Neural cell (in vitro differentiated cells): Measurements from ENCODE around the gene RAB7B. TPM values are rescaled to one million over a fixed set of nuclear protein-coding genes. Genes with fewer than 3 reads are reported as not detected.

Source experiments
- H2AFZ ChIP-seq: fragments of 200-600, 300-800 bp; sonication (generic), shearing (Covaris generic); 2 replicates; pipeline ENCODE4 v1.6.0; 2014; ENCODE audit warnings: low read depth, mild to moderate bottlenecking, antibody characterized with exemption, low read length, moderate library complexity
- H3F3A ChIP-seq: fragments of 200-600 bp; shearing (Covaris generic); 2 replicates; pipeline ENCODE4 v1.6.1; 2016; ENCODE audit warnings: mild to moderate bottlenecking, moderate library complexity, mixed read lengths, antibody characterized with exemption, low read length; ENCODE audit not compliant: insufficient read depth, poor library complexity, severe bottlenecking
- H3K27ac ChIP-seq: fragments of 200-600, 300-800 bp; sonication (generic), shearing (Covaris generic); 2 replicates; pipeline ENCODE4 v1.5.1; 2014; ENCODE audit warnings: mild to moderate bottlenecking, low read length, moderate library complexity
- H3K27me3 ChIP-seq: fragments of 300-800, 200-600 bp; sonication (generic), shearing (Covaris generic); 2 replicates; pipeline ENCODE4 v1.6.0; 2014; ENCODE audit warnings: mild to moderate bottlenecking, low read depth, low read length, moderate library complexity; ENCODE audit not compliant: insufficient read depth
- H3K36me3 ChIP-seq: fragments of 300-800, 200-600 bp; sonication (generic), shearing (Covaris generic); 2 replicates; pipeline ENCODE4 v1.5.1; 2014; ENCODE audit warnings: mild to moderate bottlenecking, antibody characterized with exemption, low read length, moderate library complexity; ENCODE audit not compliant: insufficient read depth
- H3K4me2 ChIP-seq: fragments of 300-800, 200-600 bp; sonication (generic), shearing (Covaris generic); 2 replicates; pipeline ENCODE4 v1.6.0; 2014; ENCODE audit warnings: mild to moderate bottlenecking, low read length
- H3K4me3 ChIP-seq: fragments of 300-800, 200-600 bp; sonication (generic), shearing (Covaris generic); 2 replicates; pipeline ENCODE4 v1.5.1; 2014; ENCODE audit warnings: mild to moderate bottlenecking, low read length, moderate library complexity
- H3K79me2 ChIP-seq: fragments of 200-600 bp; shearing (Covaris generic); replicated peaks from 2 replicates; pipeline ENCODE4 v1.6.0; 2014; ENCODE audit warnings: mild to moderate bottlenecking, low read length, moderate library complexity; ENCODE audit not compliant: insufficient read depth
- H3K9ac ChIP-seq: fragments of 300-800, 200-600 bp; sonication (generic), shearing (Covaris generic); 2 replicates; pipeline ENCODE4 v1.6.1; 2016; ENCODE audit warnings: mild to moderate bottlenecking, low read length, mixed read lengths
- H3K9me2 ChIP-seq: fragments of 200-600 bp; shearing (Covaris generic); 2 replicates; pipeline ENCODE4 v1.6.1; 2016; ENCODE audit warnings: mild to moderate bottlenecking, low read length, mixed read lengths; ENCODE audit not compliant: insufficient read depth
- H3K9me3 ChIP-seq: fragments of 200-600, 300-800 bp; sonication (generic), shearing (Covaris generic); 2 replicates; pipeline ENCODE4 v1.6.1; 2016; ENCODE audit warnings: mild to moderate bottlenecking, mixed run types, low read length, moderate library complexity, mixed read lengths
- H4K20me1 ChIP-seq: fragments of 200-600 bp; shearing (Covaris generic); 2 replicates; pipeline ENCODE4 v1.6.1; 2016; ENCODE audit warnings: mild to moderate bottlenecking, mixed run types; ENCODE audit not compliant: insufficient read depth
- EP300 ChIP-seq: fragments of 450-650 bp; conservative IDR thresholded peaks from 2 replicates; pipeline ENCODE4 v1.6.1; 2014; ENCODE audit warnings: antibody characterized with exemption, mild to moderate bottlenecking, moderate library complexity; ENCODE audit not compliant: poor library complexity, severe bottlenecking
- EZH2 ChIP-seq: fragments of 200-600, 300-800 bp; shearing (Covaris generic), sonication (generic); IDR thresholded peaks from 2 replicates; pipeline ENCODE4 v1.6.1; 2014; ENCODE audit warnings: antibody characterized with exemption, low read length, borderline replicate concordance, mild to moderate bottlenecking; ENCODE audit not compliant: insufficient read depth, poor library complexity, severe bottlenecking
- MXI1 ChIP-seq: fragments of 450-650 bp; conservative IDR thresholded peaks from 2 replicates; pipeline ENCODE4 v1.6.1; 2014; ENCODE audit warnings: antibody characterized with exemption, mild to moderate bottlenecking; ENCODE audit not compliant: poor library complexity, severe bottlenecking
- REST ChIP-seq: IDR thresholded peaks from 2 replicates; pipeline ENCODE4 v1.6.1; 2012; ENCODE audit warnings: borderline replicate concordance
- SMC3 ChIP-seq: fragments of 450-650 bp; conservative IDR thresholded peaks from 2 replicates; pipeline ENCODE4 v1.6.1; 2014; ENCODE audit warnings: antibody characterized with exemption, mild to moderate bottlenecking, moderate library complexity; ENCODE audit not compliant: poor library complexity
- TAF1 ChIP-seq: IDR thresholded peaks from 2 replicates; pipeline ENCODE4 v1.6.1; 2012; ENCODE audit warnings: low read depth
- polyA plus RNA-seq: library from polyadenylated mRNA; depleted of rRNA; stranded (reverse); fragments of >200 nt; gene quantifications from 2 replicates; pipeline ENCODE4 v1.2.3, GENCODE V29; 2014
- TF ChIP-seq, protein P1 (sequence below): fragments of 450-650 bp; IDR thresholded peaks from 2 replicates; pipeline ENCODE4 v1.5.1; 2014; ENCODE audit warnings: antibody characterized with exemption, mild to moderate bottlenecking, moderate library complexity; ENCODE audit not compliant: poor library complexity, severe bottlenecking

The RAB7B gene
- polyA plus RNA-seq, 1 donor from 2014 or later = not detected

GRCh38 chr1:205971082-205971481 is 32.1 kb downstream of the RAB7B start:
- H3K27me3 ChIP-seq = no peaks in the 10 kb centered on the region
- no peak overlapping the region for H3K9ac ChIP-seq
- H3K79me2 ChIP-seq = no peaks in the 10 kb centered on the region
- no peak overlapping the region for H2AFZ ChIP-seq
- H3K27ac ChIP-seq = no peak overlapping the region
- no peaks in the 10 kb centered on the region for H3K36me3 ChIP-seq
- no peaks in the 10 kb centered on the region for H3F3A ChIP-seq
- no peak overlapping the region for H3K4me3 ChIP-seq
- no peak for TF ChIP-seq SMC3
- no peak for TF ChIP-seq MXI1
- TF ChIP-seq, protein P1, sequence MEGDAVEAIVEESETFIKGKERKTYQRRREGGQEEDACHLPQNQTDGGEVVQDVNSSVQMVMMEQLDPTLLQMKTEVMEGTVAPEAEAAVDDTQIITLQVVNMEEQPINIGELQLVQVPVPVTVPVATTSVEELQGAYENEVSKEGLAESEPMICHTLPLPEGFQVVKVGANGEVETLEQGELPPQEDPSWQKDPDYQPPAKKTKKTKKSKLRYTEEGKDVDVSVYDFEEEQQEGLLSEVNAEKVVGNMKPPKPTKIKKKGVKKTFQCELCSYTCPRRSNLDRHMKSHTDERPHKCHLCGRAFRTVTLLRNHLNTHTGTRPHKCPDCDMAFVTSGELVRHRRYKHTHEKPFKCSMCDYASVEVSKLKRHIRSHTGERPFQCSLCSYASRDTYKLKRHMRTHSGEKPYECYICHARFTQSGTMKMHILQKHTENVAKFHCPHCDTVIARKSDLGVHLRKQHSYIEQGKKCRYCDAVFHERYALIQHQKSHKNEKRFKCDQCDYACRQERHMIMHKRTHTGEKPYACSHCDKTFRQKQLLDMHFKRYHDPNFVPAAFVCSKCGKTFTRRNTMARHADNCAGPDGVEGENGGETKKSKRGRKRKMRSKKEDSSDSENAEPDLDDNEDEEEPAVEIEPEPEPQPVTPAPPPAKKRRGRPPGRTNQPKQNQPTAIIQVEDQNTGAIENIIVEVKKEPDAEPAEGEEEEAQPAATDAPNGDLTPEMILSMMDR = no peak
- TF ChIP-seq REST = no peak
- no peak for TF ChIP-seq EP300
- no peak for TF ChIP-seq TAF1
- no peak for TF ChIP-seq EZH2
- no peaks in the 10 kb centered on the region for H4K20me1 ChIP-seq
- no peaks in the 10 kb centered on the region for H3K9me2 ChIP-seq
- H3K9me3 ChIP-seq = no peaks in the 10 kb centered on the region
- H3K4me2 ChIP-seq = no peak overlapping the region

DNA sequence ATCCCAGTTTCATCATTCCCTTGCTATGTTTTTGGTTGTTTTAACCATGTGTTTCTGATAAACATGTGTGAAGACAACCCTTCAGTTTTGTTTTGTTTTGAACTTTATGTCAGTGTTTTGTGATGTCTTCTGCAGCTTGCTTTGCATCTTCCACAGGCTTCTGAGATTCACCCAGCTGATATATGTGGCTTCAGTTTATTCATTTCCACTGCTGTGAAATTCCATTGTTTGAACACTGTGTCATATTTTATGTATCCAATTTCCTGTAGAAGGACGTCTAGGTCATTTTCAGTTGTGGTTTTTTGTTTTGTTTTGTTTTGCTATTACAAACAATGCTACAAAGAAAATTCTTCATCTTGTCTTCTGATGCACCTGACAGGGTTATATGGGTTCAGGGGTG is 32.7 kb downstream of the RAB7B start:
- no peaks in the 10 kb centered on the region for H3K27me3 ChIP-seq
- no peak overlapping the region for H3K4me2 ChIP-seq
- H3F3A ChIP-seq = no peaks in the 10 kb centered on the region
- H3K79me2 ChIP-seq = no peaks in the 10 kb centered on the region
- H3K27ac ChIP-seq = no peak overlapping the region
- H3K36me3 ChIP-seq = no peaks in the 10 kb centered on the region
- TF ChIP-seq EP300 = no peak
- no peak for TF ChIP-seq REST
- no peak for TF ChIP-seq TAF1
- TF ChIP-seq SMC3 = no peak
- TF ChIP-seq, protein P1 = no peak
- TF ChIP-seq MXI1 = no peak
- H3K4me3 ChIP-seq = no peak overlapping the region
- H4K20me1 ChIP-seq = no peaks in the 10 kb centered on the region
- no peaks in the 10 kb centered on the region for H3K9me2 ChIP-seq
- no peak overlapping the region for H2AFZ ChIP-seq
- no peak overlapping the region for H3K9ac ChIP-seq
- no peaks in the 10 kb centered on the region for H3K9me3 ChIP-seq
